ENCODE data around the gene FRAS1.
"Not testable (repeated sequence)": the region's sequence is repeated elsewhere in the genome, so short reads cannot be mapped to it uniquely, and the experiment has no call there.

FRAS1 gene

DNA sequence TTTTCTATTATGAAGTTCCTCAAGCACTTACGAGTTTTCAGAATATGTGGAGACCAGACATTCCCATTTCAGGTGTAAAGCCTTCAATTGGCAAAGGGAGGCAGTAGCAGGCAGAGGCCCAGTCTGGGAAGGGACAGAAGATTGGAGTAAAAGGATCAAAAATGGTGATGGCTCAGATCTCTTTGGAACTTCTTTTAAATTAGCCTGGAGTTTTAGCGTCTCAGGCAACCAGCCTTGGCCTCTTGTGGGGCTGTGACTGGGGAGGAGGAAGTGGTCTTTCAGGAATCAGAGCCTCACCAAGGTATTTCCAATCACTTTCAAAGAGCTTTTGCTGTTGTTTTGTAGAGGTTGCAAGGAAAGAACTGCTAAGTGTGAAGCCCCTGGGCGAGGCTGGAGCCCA lies 239.1 kb downstream of the FRAS1 start:
- DNase-seq, result no peak

DNA sequence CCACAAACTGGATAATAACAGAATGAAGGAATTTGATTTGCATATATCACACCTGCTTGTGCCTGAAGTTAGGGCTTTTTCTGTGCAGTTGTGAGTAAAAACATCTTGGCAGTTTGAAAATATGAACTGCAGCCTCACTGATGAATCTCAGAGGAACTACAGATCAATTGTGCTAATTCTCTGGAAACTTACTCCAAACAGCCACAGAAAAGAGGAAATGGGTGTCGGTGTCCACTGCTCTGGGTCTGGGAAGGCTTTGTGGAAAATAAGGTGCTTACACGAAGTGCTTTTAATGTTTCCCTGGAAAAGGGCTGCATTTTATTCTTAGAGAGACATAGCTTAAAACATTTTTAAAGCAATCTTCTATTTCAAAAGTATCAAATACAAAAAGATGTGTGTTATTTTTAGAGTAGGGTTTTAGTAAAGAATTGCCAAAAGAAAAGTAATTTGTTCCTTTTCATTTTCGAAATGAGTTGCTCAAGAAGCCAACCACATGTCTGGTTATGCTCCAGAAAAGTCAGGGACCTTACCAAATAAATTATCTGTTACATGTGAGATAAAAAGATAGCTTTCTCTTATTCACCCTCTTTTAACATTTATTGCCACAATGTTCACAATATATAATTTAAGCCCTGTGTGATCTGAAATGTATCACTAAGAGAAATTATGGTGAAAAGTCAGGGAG lies 240.1 kb downstream of the FRAS1 start:
- no peak for DNase-seq

DNA sequence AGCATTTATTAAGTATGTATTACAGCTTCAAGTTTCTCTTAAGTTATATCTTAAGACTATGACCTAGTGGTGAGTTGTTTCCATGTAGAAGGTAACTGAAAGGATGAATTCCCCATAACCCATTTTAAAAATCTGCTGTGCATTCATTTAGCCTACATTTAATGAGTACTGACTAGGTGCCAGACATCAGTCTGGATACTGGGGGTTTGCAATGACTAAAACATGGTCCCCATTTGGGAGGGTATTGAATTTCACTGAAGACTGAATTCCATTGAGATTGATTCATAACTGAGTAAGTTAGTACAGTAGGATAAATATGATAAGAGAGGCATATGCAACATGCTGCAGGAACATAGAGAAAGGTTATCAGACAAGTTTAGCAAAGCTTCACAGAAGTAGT lies 241.5 kb downstream of the FRAS1 start:
- DNase-seq, result no peak

DNA sequence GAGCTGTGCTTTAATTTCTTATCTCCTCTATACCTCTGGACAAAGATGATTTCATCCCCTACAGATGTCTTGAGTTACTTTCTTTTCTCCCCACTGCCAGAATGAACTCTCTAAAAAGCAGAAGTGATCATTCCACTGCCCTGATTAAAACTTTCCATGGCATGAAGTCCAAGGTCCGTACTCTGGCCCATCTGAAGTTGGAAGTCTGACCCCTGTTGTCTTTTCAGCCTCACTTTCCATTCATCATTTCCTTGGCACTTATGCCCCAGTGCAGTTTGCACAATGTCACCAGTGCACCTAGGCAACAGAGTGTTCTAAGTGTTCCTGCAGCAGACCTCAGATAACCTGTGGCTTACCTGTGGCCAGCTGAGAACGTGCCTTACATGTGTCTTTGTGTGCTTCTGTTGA lies 242.4 kb downstream of the FRAS1 start:
- no peak for DNase-seq

DNA sequence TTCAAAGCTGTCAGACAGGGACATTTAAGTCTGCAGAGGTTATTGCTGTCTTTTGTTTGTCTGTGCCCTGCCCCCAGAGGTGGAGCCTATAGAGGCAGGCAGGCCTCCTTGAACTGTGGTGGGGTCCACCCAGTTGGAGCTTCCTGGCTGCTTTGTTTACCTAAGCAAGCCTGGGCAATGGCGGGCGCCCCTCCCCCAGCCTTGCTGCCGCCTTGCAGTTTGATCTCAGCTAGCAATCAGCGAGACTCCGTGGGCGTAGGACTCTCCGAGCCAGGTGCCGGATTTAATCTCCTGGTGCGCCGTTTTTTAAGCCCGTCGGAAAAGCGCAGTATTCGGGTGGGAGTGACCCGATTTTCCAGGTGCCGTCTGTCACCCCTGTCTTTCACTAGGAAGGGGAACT lies 250.1 kb downstream of the FRAS1 start:
- DNase-seq, result not testable (repeated sequence)

DNA sequence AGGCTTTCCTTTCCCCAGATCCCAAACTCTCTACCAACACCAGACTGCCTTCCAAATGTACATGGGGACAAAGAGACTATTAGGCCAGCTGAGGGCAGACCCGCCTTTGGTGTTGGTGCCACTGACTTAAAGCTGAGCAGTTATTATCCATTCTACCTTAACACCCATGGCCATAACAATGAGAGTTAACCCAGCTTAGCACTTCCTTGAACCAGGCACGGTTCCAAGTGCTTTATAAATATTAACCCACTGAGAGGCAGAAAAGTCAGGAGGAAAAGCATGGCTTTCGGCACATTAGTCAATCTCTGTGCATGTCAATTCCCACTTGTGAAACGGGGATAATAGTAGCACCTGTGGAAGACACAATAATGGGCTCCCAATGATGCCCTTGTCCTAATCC lies 251.4 kb downstream of the FRAS1 start:
- DNase-seq, result no peak

DNA sequence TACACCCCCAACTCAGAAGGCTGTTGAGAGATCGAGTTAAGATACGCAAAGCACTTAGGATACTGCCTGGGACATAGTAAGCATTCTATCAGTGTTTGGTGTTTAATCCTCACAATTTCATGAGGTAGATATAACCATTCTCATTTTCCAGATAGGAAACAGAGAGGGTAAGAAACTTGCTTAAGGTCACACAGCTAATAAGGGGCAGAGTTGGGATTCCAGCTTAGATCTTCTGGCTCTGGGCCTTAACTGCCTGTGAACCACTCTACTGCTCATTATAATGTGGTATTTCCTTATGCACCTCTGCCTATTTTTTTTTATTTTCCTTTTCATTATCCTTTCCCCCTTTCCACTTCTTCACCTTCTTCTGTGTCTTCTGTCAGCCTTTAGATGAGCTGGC lies 252.2 kb downstream of the FRAS1 start:
- DNase-seq, result no peak

DNA sequence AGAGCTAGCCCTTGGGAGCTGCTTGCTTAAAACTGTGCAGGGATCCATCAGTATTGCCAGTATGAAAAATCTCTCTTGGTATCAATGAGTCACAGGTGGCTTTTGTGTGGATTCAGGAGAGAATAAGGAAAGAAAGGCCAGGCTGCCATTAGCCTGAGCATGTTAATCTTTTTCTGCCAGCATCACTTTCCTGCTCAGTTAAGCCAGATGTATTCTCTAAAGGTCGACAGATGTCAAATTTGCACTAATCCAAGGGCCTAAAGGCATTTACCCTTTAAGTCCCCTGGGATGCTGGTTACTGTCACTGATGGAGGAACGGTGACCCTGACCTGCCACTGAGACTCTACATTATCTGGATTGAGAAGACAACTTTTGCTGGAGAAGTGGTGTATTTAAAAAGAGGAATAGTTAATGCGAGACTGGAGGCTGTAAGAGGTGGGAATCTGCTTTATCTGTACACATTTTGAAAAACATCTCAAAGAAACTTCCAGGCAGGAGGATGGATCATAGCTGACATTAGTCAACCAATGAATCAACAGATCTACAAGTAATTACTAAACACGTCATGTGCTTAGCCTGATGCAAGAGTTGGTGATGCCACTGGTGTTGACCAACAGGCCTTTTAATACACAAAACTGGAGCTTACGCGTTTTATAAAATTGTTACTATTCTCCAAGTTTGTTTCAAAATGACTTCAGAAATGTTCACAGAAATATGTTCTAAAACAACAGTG lies 253.1 kb downstream of the FRAS1 start:
- no peak for DNase-seq

DNA sequence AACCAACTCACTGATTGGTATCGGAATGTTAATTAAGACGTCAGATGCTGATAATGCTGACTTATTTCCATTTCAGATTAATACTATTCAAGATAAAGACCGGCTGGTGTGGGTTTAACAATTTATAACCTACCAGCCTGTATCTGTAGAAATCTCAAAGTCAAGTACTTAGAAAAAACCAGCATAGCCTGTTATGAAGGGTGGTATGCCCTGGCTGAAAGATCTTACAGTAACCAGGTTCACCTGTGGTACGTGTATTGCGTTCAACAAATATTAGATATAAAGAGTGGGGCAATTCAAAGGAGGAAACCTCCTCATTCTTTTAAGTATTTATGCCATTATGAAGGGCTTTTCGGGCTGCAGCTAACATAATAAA lies 253.6 kb downstream of the FRAS1 start:
- no peak for DNase-seq

DNA sequence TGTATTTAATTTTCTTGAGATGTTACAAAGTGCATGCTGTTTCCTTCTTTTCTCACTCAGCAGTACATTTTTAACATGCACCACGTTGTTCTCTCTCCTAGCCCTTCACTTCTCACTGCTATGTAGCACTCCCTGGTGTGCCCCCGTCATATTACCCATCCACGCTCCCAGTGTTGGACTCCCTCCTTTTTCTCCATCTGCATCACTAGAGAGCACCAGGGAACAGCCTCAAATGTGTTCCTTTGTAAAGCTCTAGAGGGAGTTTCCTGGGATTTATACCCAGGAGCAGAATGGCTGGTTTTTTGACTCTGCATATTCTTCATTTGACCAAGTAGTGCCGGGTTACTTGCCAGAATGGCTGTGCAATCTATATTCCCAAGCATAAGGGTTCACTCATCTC lies 254.2 kb downstream of the FRAS1 start:
- DNase-seq, result no peak

DNA sequence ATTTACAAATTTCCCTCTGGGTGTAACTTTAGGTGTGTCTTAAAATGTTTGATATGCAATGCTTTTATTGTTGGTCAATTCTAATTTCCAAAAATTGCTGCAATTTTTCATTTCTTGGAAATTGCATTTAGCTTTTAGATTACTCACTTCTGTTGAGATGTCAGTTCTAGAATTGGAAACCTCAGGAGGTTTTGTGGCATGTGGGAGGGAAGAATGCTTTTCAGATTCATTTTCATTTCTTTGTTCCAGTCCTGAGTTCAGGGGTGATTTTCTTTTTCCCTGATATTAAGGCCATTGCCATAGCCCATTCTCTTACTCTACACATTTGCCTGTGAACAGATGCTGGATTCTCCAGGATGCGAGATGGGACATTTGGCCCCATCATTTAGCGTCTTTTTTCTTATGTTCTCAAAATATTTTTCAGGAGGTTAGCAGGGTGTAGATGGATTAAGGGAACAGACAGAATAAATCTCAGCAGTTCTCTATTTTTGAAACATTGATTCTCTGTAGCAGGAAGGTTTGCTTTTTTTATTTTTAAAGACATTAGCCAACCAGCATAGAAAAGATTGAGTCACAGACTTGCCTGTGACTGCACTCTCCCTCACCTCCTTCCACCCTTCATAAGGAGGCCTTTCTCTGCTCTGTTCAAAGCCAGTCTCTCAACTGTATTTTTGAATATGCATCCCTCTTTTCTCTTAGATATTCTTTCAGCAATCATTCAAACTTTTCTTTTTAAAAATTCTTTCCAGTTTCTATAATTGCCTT lies 256.0 kb downstream of the FRAS1 start:
- no peak for DNase-seq

DNA sequence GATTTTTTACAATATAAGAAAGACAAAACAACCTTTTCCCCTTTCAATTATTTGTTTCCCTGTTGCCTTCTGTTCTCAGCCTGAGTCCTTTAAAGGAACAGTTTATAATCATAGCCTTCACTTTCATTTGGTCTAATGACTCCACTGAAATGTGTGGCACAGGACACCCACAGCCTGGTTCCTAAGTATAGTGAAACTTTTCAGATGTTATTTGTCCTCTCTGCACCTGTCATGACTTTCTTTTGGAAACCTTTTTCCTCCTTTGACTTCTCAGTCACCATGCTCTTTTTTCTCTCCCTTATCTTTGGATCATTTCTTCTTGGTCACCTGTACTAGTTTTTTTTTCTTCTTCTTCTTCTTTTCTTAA lies 256.6 kb downstream of the FRAS1 start:
- DNase-seq, result no peak

DNA sequence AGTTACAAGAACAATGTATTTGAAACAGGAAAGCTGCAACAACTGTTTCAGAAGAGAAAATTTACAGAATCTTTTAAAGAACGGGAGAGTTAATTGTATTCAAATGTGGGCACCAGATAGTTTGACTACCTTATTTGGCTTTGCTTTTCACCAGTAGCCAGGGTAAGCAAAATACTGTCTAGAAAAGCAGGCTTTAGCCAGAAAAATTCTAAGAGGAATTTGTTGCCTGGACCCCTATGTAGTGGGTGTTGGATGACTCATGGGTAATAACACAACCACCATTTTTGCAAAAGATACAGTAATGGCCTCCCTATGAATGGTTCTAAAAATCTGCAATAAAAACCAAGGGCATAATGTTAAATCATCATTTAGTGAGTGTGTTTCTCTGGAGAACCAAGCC lies 261.0 kb downstream of the FRAS1 start:
- DNase-seq, result no peak

DNA sequence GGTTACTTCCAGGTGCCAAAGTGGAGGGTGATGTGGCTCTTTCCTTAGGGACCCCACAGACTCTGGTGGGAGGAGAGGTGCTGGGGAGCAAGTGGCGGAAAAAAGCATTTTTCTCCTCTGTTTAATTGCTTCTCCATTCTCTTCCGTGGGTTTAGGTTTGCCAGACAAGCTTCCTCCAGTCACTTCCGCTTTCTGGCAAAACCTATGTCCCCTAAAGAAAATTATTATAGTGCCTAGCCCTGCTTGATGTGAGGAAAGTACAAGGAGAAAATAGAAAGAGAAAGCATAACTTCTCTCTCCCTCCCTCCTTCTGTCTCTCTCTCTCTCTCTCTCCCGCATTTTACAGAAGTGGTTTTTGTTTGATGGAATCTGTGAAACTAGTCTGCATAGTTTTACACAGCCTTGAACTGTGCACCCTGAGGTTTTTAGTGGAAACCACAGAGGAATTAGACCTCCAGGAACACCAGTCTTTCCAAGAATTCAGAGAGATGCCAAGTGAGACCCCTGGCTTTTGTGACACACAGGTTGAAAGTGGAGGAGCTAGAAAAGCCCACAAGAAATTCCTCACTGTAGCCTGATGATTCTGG lies 263.3 kb downstream of the FRAS1 start:
- DNase-seq, result no peak

DNA sequence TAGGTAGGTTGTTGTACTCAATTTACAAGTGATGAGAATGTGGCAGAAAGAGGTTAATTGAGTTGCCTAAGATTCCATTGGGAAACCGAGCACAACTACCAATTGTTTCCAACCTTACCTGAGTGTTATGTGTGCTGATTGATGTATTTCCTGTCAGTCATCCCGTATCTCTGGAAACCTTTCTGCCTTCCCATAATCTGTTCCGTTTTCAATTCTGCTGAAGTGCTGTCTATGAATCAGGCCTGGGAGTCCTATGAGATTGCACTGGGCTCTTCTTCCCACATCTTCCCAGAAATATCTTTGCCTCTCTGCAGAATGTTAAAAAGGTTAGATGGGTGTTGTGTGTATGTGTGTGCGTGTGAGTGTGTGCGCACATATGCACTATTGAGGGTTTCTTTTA lies 264.9 kb downstream of the FRAS1 start:
- no peak for DNase-seq

DNA sequence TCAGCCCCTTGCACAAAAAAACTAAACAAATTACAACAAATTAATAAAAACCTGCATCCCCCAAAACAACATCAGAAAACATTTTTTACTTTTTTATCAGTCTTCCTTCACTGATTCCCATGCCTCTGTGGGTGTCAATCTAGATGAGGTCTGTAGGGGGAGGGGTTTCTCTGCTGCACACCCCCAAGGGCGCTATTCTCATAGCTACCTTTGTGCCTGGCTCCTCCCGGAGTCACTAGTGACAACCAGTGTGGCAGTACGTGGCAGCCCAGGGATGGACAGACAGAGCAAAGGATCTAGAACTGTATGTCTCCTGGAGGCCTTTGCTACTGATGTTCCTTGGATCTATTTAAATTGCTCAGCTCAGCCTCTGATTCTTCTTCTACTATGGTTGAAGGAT lies 266.3 kb downstream of the FRAS1 start:
- DNase-seq, result no peak

DNA sequence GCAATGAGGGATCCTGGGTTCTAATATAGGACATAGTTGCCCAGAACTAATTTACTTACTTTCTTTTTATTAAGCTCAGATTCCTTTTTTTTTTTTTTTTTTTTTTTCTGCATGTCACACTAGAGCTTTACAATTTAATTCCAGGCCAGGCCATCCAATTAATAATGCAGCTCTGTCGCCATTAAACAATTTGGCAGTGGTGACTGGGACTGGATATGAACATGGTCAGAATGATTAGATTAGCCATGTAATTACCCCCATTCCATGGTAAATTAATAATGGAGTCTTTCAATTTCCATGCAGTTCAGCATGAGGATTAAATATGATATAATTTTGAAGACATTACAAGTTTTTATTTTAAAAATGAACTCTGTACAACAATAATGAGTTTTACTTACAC lies 267.5 kb downstream of the FRAS1 start:
- no peak for DNase-seq

DNA sequence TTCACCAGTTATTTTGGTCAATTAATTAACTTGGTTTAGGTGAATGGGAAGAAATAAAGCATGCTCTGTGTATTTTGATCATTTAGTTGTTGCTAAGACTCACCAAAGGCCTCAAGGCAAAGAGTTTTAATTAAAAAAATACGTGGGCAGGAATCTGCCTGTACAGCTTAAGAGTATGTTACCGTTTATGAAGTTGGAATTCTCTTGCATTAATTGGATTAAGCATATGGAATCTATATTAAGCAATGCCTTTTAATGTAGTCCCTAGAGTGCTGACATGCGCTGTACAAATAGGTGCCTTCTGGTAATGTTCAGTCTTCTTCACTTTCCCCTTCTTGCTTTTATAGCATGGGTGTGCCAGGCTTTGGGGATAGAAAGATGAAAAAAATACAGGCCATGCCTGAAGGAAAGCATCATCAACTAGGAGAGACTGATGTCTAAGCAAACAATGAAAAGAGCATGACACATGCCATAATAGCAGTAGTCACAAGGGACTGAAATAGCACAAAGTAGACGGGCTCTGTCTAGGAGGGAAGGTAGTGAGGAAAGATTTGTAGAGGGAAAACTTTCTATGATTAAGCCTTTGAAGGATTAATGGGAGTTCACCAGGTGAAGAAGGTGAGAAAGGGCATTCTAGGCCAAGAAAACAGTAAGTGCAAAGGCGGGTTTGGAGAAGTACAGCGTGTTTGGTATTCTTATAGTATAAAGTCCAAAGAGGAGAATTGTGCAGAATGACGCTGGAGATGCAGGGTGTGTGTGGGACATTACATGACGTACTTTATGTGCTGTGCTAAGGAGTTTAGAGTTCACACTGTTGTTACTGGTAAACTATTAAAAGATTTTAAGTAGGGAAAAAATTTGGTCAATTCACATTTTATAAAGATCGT lies 268.4 kb downstream of the FRAS1 start:
- DNase-seq, result no peak

DNA sequence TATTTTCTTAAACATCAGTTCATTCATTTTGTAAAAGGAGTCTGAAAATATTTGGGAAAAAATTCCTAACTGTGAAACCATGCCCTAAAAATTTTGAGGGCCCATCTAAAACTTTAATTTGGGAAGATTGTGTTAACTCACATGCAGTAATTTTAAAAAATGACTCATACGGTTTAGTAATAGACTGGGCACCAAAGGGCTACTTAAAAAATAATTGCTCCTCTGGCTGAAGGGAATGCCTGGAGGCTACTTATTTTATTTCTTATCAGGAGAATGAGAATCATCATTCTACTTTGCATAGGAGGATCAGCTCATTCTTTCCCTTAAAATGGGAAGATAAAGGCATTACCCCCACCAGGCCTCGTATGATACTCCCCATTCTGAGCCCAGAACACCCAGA lies 271.5 kb downstream of the FRAS1 start:
- not testable (repeated sequence) for DNase-seq

DNA sequence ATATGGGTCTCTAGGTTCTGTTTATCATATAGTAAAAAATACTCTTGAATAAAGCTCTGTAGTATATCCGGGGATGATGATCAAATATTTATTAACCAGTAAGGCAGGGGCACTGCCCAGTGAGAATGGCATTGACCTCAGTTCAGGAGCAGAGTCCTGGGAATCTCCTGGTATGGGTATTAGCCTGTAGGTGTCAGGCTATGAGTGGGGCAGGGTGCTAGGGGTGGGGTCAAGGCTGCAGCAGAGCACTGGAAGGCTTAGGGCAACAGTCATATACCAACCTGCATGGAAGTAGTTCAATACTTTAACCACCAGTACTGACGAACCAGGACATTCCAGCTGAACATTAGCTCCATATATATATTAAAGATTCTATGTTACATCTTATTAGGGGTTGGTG lies 274.1 kb downstream of the FRAS1 start:
- no peak for DNase-seq

DNA sequence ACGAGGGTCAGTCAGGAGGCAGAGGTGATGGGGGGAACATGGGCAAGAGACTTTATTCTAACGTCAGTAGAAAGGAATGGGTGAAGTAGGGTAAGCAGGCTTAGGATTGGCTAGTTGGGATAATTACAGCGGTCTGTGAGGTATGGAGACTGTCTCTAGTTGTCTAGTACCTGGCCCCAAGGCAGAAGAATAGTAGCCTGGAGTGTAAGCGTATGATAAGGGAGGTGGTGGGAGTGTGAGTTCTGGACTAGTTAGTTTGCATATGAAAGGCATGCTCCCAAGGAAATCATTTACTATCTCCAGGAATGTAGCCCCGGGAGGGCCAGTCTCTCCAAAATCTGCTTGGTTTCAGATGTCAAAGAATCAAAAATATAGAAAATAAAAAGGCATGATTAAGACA lies 274.8 kb downstream of the FRAS1 start:
- no peak for DNase-seq

DNA sequence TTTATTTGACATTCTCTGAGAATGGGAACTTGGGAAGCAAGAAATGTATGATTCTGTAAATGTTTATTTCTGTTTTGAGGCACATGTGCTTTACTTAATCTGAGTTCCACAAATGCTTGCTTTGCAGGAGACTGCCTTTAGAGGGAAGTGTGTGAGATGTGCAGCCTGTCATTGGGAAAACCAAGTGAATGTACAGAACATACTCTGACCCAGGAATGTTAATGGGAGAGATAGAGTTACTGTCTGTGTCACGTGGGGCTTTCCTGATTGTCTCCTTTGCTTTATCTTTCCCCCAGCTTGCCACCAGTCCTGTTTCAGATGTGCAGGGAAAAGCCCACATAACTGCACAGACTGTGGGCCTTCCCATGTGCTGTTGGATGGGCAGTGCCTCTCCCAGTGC lies 275.9 kb downstream of the FRAS1 start:
- no peak for DNase-seq
